SK-N-SH (cell line): ENCODE measurements around the gene TRAK1. TPM values are rescaled to one million over a fixed set of nuclear protein-coding genes. Genes with fewer than 3 reads are reported as not detected.

Experiments
- CTCF ChIA-PET: fragments of 300-600, 350-600 bp; formaldehyde crosslinking; extraction: SDS; loops from one replicate; lab custom pipeline; 2021; lab: Yijun Ruan, JAX
- POLR2A ChIA-PET: fragments of 350-600 bp; sonication (Branson Sonifier 250); formaldehyde crosslinking; extraction: SDS; loops from one replicate; lab custom pipeline; 2020; ENCODE audit warnings: antibody characterized with exemption, inconsistent platforms; lab: Yijun Ruan, JAX
- DNase-seq: peaks from one replicate; pipeline ENCODE4 v3.0.0; 2012
- H2AFZ ChIP-seq: fragments of 200-600 bp; sonication (generic); 2 replicates; pipeline ENCODE4 v1.8.1; 2016; ENCODE audit warnings: antibody characterized with exemption, mild to moderate bottlenecking, low read depth
- H3F3A ChIP-seq: fragments of 200-600 bp; sonication (generic); replicated peaks from 2 replicates; pipeline ENCODE3; 2016; ENCODE audit warnings: antibody characterized with exemption, mild to moderate bottlenecking; ENCODE audit not compliant: insufficient read depth
- H3K27ac ChIP-seq, 2 experiments: fragments of 200-500 bp in 1 of 2; fragments of 200-600 bp in 1 of 2; sonication (Bioruptor generic) in 1 of 2; sonication (generic), shearing (Covaris generic) in 1 of 2; 2 replicates each; pipeline versions ENCODE4 v1.5.1 to v1.6.1; 2014 to 2016; ENCODE audit warnings: low read depth in 2 of 2, inconsistent platforms in 1 of 2, low read length in 1 of 2, mild to moderate bottlenecking in 1 of 2, mixed read lengths in 1 of 2
- H3K27me3 ChIP-seq: fragments of 200-600 bp; sonication (generic), shearing (Covaris generic); 2 replicates; pipeline ENCODE4 v1.6.1; 2016; ENCODE audit warnings: mixed run types; ENCODE audit not compliant: insufficient read depth
- H3K36me3 ChIP-seq, 2 experiments: fragments of 200-500 bp in 1 of 2; fragments of 200-600 bp in 1 of 2; sonication (Bioruptor generic) in 1 of 2; sonication (generic) in 1 of 2; replicated peaks in 1 of 2; 2 replicates each; pipeline versions ENCODE3 to v1.5.1; 2014 to 2016; ENCODE audit warnings: low read length in 1 of 2, mild to moderate bottlenecking in 1 of 2; ENCODE audit not compliant: insufficient read depth in 2 of 2, control insufficient read depth in 1 of 2
- H3K4me1 ChIP-seq, 2 experiments: fragments of 200-500 bp in 1 of 2; fragments of 200-600 bp in 1 of 2; sonication (Bioruptor generic) in 1 of 2; sonication (generic), shearing (Covaris generic) in 1 of 2; 2 replicates each; pipeline versions ENCODE4 v1.5.1 to v1.6.1; 2014 to 2016; ENCODE audit warnings: low read depth in 1 of 2, low read length in 1 of 2, mixed run types in 1 of 2; ENCODE audit not compliant: insufficient read depth in 2 of 2, control insufficient read depth in 1 of 2
- H3K4me2 ChIP-seq: fragments of 200-600 bp; sonication (generic), shearing (Covaris generic); 2 replicates; pipeline ENCODE4 v1.6.1; 2017; ENCODE audit warnings: mixed run types
- H3K4me3 ChIP-seq, 2 experiments: fragments of 200-500 bp in 1 of 2; fragments of 200-600 bp in 1 of 2; sonication (Bioruptor generic) in 1 of 2; sonication (generic), shearing (Covaris generic) in 1 of 2; 2 replicates each; pipeline versions ENCODE4 v1.5.1 to v1.8.1; 2014 to 2016; ENCODE audit warnings: low read depth in 2 of 2, inconsistent platforms in 1 of 2, low read length in 1 of 2, mild to moderate bottlenecking in 1 of 2, mixed read lengths in 1 of 2, moderate library complexity in 1 of 2
- H3K79me2 ChIP-seq: fragments of 200-600 bp; sonication (generic); 2 replicates; pipeline ENCODE4 v1.8.1; 2017; ENCODE audit warnings: mild to moderate bottlenecking; ENCODE audit not compliant: insufficient read depth
- H3K9ac ChIP-seq: fragments of 200-600 bp; sonication (generic); 2 replicates; pipeline ENCODE4 v1.6.1; 2017; ENCODE audit warnings: mixed run types
- H3K9me2 ChIP-seq: fragments of 200-600 bp; sonication (generic); 2 replicates; pipeline ENCODE4 v1.6.1; 2017; ENCODE audit warnings: mixed run types
- H3K9me3 ChIP-seq: fragments of 200-600 bp; sonication (generic); 2 replicates; pipeline ENCODE4 v1.6.1; 2017; ENCODE audit warnings: mixed run types, mild to moderate bottlenecking, moderate library complexity
- H4K20me1 ChIP-seq: fragments of 200-600 bp; sonication (generic); 2 replicates; pipeline ENCODE4 v1.6.1; 2017; ENCODE audit warnings: mild to moderate bottlenecking, mixed run types; ENCODE audit not compliant: insufficient read depth
- CHD2 ChIP-seq: fragments of 150-350 bp; IDR thresholded peaks from 2 replicates; pipeline ENCODE4 v1.6.1; 2018; ENCODE audit warnings: low read length; ENCODE audit not compliant: partially characterized antibody
- CTCF ChIP-seq: fragments of 200-600 bp; sonication (generic); IDR thresholded peaks from 2 replicates; pipeline ENCODE4 v1.6.1; 2017; ENCODE audit warnings: antibody characterized with exemption, mild to moderate bottlenecking, moderate library complexity
- EZH2phosphoT487 ChIP-seq: fragments of 200-600 bp; sonication (generic); IDR thresholded peaks from 2 replicates; pipeline ENCODE4 v1.6.1; 2017; ENCODE audit warnings: low read depth, mixed run types, mild to moderate bottlenecking, antibody characterized with exemption, moderate library complexity, borderline replicate concordance
- FOXM1 ChIP-seq: IDR thresholded peaks from 2 replicates; pipeline ENCODE4 v1.4.0; 2012; ENCODE audit warnings: low read depth, mild to moderate bottlenecking
- MAX ChIP-seq: IDR thresholded peaks from 2 replicates; pipeline ENCODE4 v1.4.0; 2012; ENCODE audit warnings: low read depth
- NFIC ChIP-seq: IDR thresholded peaks from 2 replicates; pipeline ENCODE4 v1.4.0; 2012; ENCODE audit warnings: borderline replicate concordance
- RAD21 ChIP-seq: IDR thresholded peaks from 2 replicates; pipeline ENCODE4 v1.6.1; 2012; ENCODE audit warnings: mild to moderate bottlenecking, low read length
- RCOR1 ChIP-seq: fragments of 150-350 bp; IDR thresholded peaks from 2 replicates; pipeline ENCODE4 v1.6.1; 2017; ENCODE audit warnings: antibody characterized with exemption, low read length
- RFX5 ChIP-seq: IDR thresholded peaks from 2 replicates; pipeline ENCODE4 v1.6.1; 2012; ENCODE audit warnings: mild to moderate bottlenecking, improper control_type of control experiment, low read length
- TAF1 ChIP-seq: IDR thresholded peaks from 2 replicates; pipeline ENCODE4 v1.6.1; 2012; ENCODE audit warnings: low read depth, mild to moderate bottlenecking, low read length, moderate library complexity, borderline replicate concordance
- TCF12 ChIP-seq: IDR thresholded peaks from 2 replicates; pipeline ENCODE4 v1.4.0; 2012
- ZBTB33 ChIP-seq: IDR thresholded peaks from 2 replicates; pipeline ENCODE4 v1.4.0; 2012; ENCODE audit warnings: low read depth, borderline replicate concordance
- WGBS: methylation state at CpG from one replicate; pipeline ENCODE4 v1.1.6; 2017; ENCODE audit warnings: low lambda C conversion rate; 5-methylcytosine and 5-hydroxymethylcytosine counted together
- polyA plus RNA-seq, 3 experiments: library from polyadenylated mRNA; depleted of rRNA; stranded (reverse); fragments of >200 nt; gene quantifications; 2 replicates each; pipeline ENCODE4 v1.2.3, GENCODE V29; 2012

The TRAK1 gene
- polyA plus RNA-seq, 1 of the 3 experiments (the other 2 are of a cell fraction), result 12.5 TPM

GRCh38 chr3:42182555-42182954, 91.4 kb downstream of the TRAK1 start:
- Histone ChIP-seq H4K20me1 (peaks cover 4% of the 10 kb centered on the region; the same call in 1 of the 2 replicates), H3K4me2 (no peak overlapping the region), H3K27ac (no peak overlapping the region), H3K36me3 (peaks cover 0 to 2% of the 10 kb centered on the region in 2 experiments), H3K4me3 (no peak overlapping the region), H3K9me3 (no peaks in the 10 kb centered on the region), H3K9me2 (no peaks in the 10 kb centered on the region), H3K79me2 (no peaks in the 10 kb centered on the region), H3K4me1 (peaks cover 0 to 9% of the 10 kb centered on the region in 2 experiments; a peak in 3 of 4 replicates), H3K9ac (no peak overlapping the region), H3K27me3 (no peaks in the 10 kb centered on the region), H3F3A (peaks cover 7% of the 10 kb centered on the region), H2AFZ (no peak overlapping the region)
- TF ChIP-seq RCOR1, result no peak
- TF ChIP-seq RFX5, result no peak
- no peak for TF ChIP-seq RAD21
- WGBS, result 80% methylated on average over 3 of the region's 3 CpGs
- POLR2A ChIA-PET, result no interaction called here
- CTCF ChIA-PET, result interaction anchor here (9.1 to 16.9 kb wide), 2 partner anchors 9 to 64 kb away, joined by 70 to 261 read pairs; no protein-coding TSS in a partner anchor
- no peak for DNase-seq

- Histone ChIP-seq H3K4me2 (no peak overlapping the region), H4K20me1 (peaks cover 4% of the 10 kb centered on the region; the same call in 1 of the 2 replicates), H3K79me2 (no peaks in the 10 kb centered on the region), H3K27me3 (no peaks in the 10 kb centered on the region), H2AFZ (no peak overlapping the region), H3K4me1 (peaks cover 2 to 6% of the 10 kb centered on the region in 2 experiments; a peak in 3 of 4 replicates), H3K36me3 (peaks cover 0 to 2% of the 10 kb centered on the region in 2 experiments), H3F3A (peaks cover 2% of the 10 kb centered on the region), H3K27ac (no peak overlapping the region), H3K9me3 (no peaks in the 10 kb centered on the region), H3K9ac (no peak overlapping the region), H3K4me3 (no peak overlapping the region), H3K9me2 (no peaks in the 10 kb centered on the region)
- no peak for DNase-seq
- CTCF ChIA-PET, result interaction anchor here (1.1 to 16.9 kb wide), 4 partner anchors 10 to 84 kb away, joined by 3 to 261 read pairs (median 4); no protein-coding TSS in a partner anchor
- 93% methylated on average over 3 of the region's 3 CpGs for WGBS
- TF ChIP-seq FOXM1 (no peak), ZBTB33 (no peak), MAX (no peak), CHD2 (no peak), CTCF (no peak), EZH2phosphoT487 (no peak), TAF1 (no peak), RFX5 (no peak), TCF12 (no peak), NFIC (no peak)
- POLR2A ChIA-PET, result interaction anchor here (0.6 kb wide), 1 partner anchor 14 kb away, joined by 3 read pairs; no protein-coding TSS in a partner anchor
Observed at GRCh38 chr3:42183991-42184632, 93.0 kb downstream of the TRAK1 start.
